ENCODE data around the gene TMEM270.
"Not testable (repeated sequence)": the region's sequence is repeated elsewhere in the genome, so short reads cannot be mapped to it uniquely, and the experiment has no call there.

The TMEM270 gene

GRCh38 chr7:73864981-73865711, 4.2 kb downstream of the TMEM270 start:
- no peak for DNase-seq

- no peak for DNase-seq
Observed at GRCh38 chr7:73865738-73866445, 4.9 kb downstream of the TMEM270 start.

GRCh38 chr7:73866446-73866767, 5.4 kb downstream of the TMEM270 start:
- no peak for DNase-seq

GRCh38 chr7:73869011-73869798, 8.2 kb downstream of the TMEM270 start:
- no peak for DNase-seq

- DNase-seq, result no peak
Observed at GRCh38 chr7:73870041-73870492, 9.1 kb downstream of the TMEM270 start.

GRCh38 chr7:73871163-73872011, 10.4 kb downstream of the TMEM270 start:
- DNase-seq, result no peak

- DNase-seq, result no peak
Observed at GRCh38 chr7:73872056-73872908, 11.3 kb downstream of the TMEM270 start.

GRCh38 chr7:73876361-73876760, 15.4 kb downstream of the TMEM270 start:
- DNase-seq, result no peak

- no peak for DNase-seq
Observed at GRCh38 chr7:73876973-73877372, 16.0 kb downstream of the TMEM270 start.

GRCh38 chr7:73879977-73880681, 19.2 kb downstream of the TMEM270 start:
- no peak for DNase-seq

GRCh38 chr7:73880755-73881328, 19.9 kb downstream of the TMEM270 start:
- DNase-seq, result no peak

- no peak for DNase-seq
Observed at GRCh38 chr7:73881352-73882046, 20.5 kb downstream of the TMEM270 start.

GRCh38 chr7:73882047-73882402, 21.1 kb downstream of the TMEM270 start:
- DNase-seq, result no peak

GRCh38 chr7:73884867-73885422, 24.0 kb downstream of the TMEM270 start:
- not testable (repeated sequence) for DNase-seq

GRCh38 chr7:73885433-73885974, 24.5 kb downstream of the TMEM270 start:
- no peak for DNase-seq

GRCh38 chr7:73885975-73886798, 25.2 kb downstream of the TMEM270 start:
- DNase-seq, result no peak

GRCh38 chr7:73887762-73888161, 26.8 kb downstream of the TMEM270 start:
- no peak for DNase-seq

- no peak for DNase-seq
Observed at GRCh38 chr7:73888959-73889358, 28.0 kb downstream of the TMEM270 start.
